H4 (cell line): ENCODE data around the gene PDCD4. TPM values are rescaled to one million over a fixed set of nuclear protein-coding genes. Genes with fewer than 3 reads are reported as not detected.
A peak's percentile ranks its signal among the peaks of the same experiment; 100 is the strongest.

Experiments used
- DNase-seq: peaks from one replicate; pipeline ENCODE4 v3.0.0-alpha.2; 2015; ENCODE audit warnings: low spot score
- total RNA-seq: library from RNA; depleted of rRNA; stranded (reverse); fragments of >200 nt; shearing (Covaris generic); gene quantifications from 2 replicates; pipeline ENCODE4 v1.2.3, GENCODE V29; 2014

The PDCD4 gene
- total RNA-seq, 1 experiment from 2014 or later = 32.6 TPM

GRCh38 chr10:110842326-110842904 is 29.3 kb upstream of the PDCD4 start:
- DNase-seq = no peak

GRCh38 chr10:110843031-110843430 is 28.7 kb upstream of the PDCD4 start:
- no peak for DNase-seq

- DNase-seq = no peak
These were observed 27.7 kb upstream of the PDCD4 start for GRCh38 chr10:110843796-110844616.

GRCh38 chr10:110844617-110844881 is 27.2 kb upstream of the PDCD4 start:
- no peak for DNase-seq

GRCh38 chr10:110845192-110845755 is 26.5 kb upstream of the PDCD4 start:
- no peak for DNase-seq

- DNase-seq = no peak
These were observed 25.7 kb upstream of the PDCD4 start for GRCh38 chr10:110845756-110846620.

GRCh38 chr10:110847374-110847773 is 24.4 kb upstream of the PDCD4 start:
- DNase-seq = no peak

- no peak for DNase-seq
These were observed 23.6 kb upstream of the PDCD4 start for GRCh38 chr10:110848106-110848505.

GRCh38 chr10:110850099-110850498 is 21.6 kb upstream of the PDCD4 start:
- no peak for DNase-seq

GRCh38 chr10:110851020-110851612 is 20.6 kb upstream of the PDCD4 start:
- no peak for DNase-seq

- DNase-seq = no peak
These were observed 19.4 kb upstream of the PDCD4 start for GRCh38 chr10:110852255-110852896.

GRCh38 chr10:110852947-110853346 is 18.8 kb upstream of the PDCD4 start:
- no peak for DNase-seq

- no peak for DNase-seq
These were observed 17.7 kb upstream of the PDCD4 start for GRCh38 chr10:110853921-110854605.

- no peak for DNase-seq
These were observed 14.2 kb upstream of the PDCD4 start for GRCh38 chr10:110857265-110858171.

- no peak for DNase-seq
These were observed 13.3 kb upstream of the PDCD4 start for GRCh38 chr10:110858297-110858934.

- no peak for DNase-seq
These were observed 12.3 kb upstream of the PDCD4 start for GRCh38 chr10:110859206-110859972.

- DNase-seq = peak; percentile 46
These were observed 11.8 kb upstream of the PDCD4 start for GRCh38 chr10:110859973-110860376.

GRCh38 chr10:110860576-110861241 is 11.0 kb upstream of the PDCD4 start:
- no peak for DNase-seq
